Sigmoid colon (tissue), 7 donors: Measurements from ENCODE around the gene ZNF583. TPM values are rescaled to one million over a fixed set of nuclear protein-coding genes. Genes with fewer than 3 reads are reported as not detected.
A peak's percentile ranks its signal among the peaks of the same experiment; 100 is the strongest.

ENCODE experiments used
- DNase-seq: peaks from one replicate; pipeline ENCODE4 v3.0.0-alpha.2; 2019
- H3K27ac ChIP-seq, 4 donors: fragments of 200-600 bp; sonication (generic); one replicate each; pipeline ENCODE4 v1.5.1; 2016 to 2019; ENCODE audit warnings: mild to moderate bottlenecking in 1 of 4
- H3K27me3 ChIP-seq, 3 donors: fragments of 200-600 bp; sonication (generic); one replicate each; pipeline ENCODE4 v1.5.1; 2019; ENCODE audit warnings: mild to moderate bottlenecking in 1 of 3
- H3K36me3 ChIP-seq, 4 donors: fragments of 200-600 bp; sonication (generic); one replicate each; pipeline ENCODE4 v1.5.1; 2016 to 2019
- H3K4me1 ChIP-seq, 4 donors: fragments of 200-600 bp; sonication (generic); one replicate each; pipeline ENCODE4 v1.5.1; 2017 to 2019
- H3K4me3 ChIP-seq, 4 donors: fragments of 200-600 bp; sonication (generic); one replicate each; pipeline ENCODE4 v1.5.1; 2017 to 2019; ENCODE audit warnings: mild to moderate bottlenecking in 2 of 4, moderate library complexity in 1 of 4
- H3K9me3 ChIP-seq, 4 donors: fragments of 200-600 bp in 3 of 4; sonication (generic) in 3 of 4; one replicate each; pipeline versions ENCODE4 v1.5.1 to v1.6.1; 2013 to 2019
- EP300 ChIP-seq, 4 donors: sonication (generic); formaldehyde crosslinking; IDR thresholded peaks; one replicate each; pipeline ENCODE4 v1.6.1; 2017; ENCODE audit warnings: antibody characterized with exemption in 4 of 4
- POLR2A ChIP-seq, 2 donors: fragments of 450-650 bp; IDR thresholded peaks; one replicate each; pipeline ENCODE4 v1.6.1; 2016; ENCODE audit warnings: antibody characterized with exemption in 2 of 2, mild to moderate bottlenecking in 2 of 2, moderate library complexity in 2 of 2
- POLR2AphosphoS5 ChIP-seq, 4 donors: sonication (generic); formaldehyde crosslinking; IDR thresholded peaks; one replicate each; pipeline ENCODE4 v1.6.1; 2017; ENCODE audit warnings: antibody characterized with exemption in 4 of 4
- WGBS, 2 donors: extraction: QIAGEN DNeasy Blood & Tissue Kit; methylation state at CpG; one replicate each; pipeline ENCODE4 v1.1.7; 2013; 5-methylcytosine and 5-hydroxymethylcytosine counted together
- intact Hi-C: fragments of 100-400 bp; cut with DNase I; formaldehyde crosslinking; loops from one replicate; pipeline ENCODE4 v1.15.1; 2023
- polyA plus RNA-seq, 3 donors: library from polyadenylated mRNA; stranded (reverse); fragments of 200-250 nt; gene quantifications; one replicate each; pipeline ENCODE4 v1.2.3, GENCODE V29; 2013
- total RNA-seq, 4 donors: library from RNA; depleted of rRNA; stranded (reverse); fragments of >200 nt; gene quantifications; one replicate each; pipeline ENCODE4 v1.1.0, GENCODE V29; 2016
- TF ChIP-seq, protein P1 (sequence below), 4 experiments: fragments of 450-650 bp in 3 of 4; fragments of 200-600 bp in 1 of 4; IDR thresholded peaks; one replicate each; pipeline ENCODE4 v1.5.1; 2016 to 2019; ENCODE audit warnings: antibody characterized with exemption in 4 of 4, mild to moderate bottlenecking in 3 of 4, moderate library complexity in 2 of 4
- donor health status: healthy with polysubstance abuse.
- donor health status: Bipolar disorder and iron deficiency.
- donor health status: healthy.

The ZNF583 gene
- total and polyA plus RNA-seq, 7 donors = under 0.01 to 12.7 (median 8.7) TPM

DNA sequence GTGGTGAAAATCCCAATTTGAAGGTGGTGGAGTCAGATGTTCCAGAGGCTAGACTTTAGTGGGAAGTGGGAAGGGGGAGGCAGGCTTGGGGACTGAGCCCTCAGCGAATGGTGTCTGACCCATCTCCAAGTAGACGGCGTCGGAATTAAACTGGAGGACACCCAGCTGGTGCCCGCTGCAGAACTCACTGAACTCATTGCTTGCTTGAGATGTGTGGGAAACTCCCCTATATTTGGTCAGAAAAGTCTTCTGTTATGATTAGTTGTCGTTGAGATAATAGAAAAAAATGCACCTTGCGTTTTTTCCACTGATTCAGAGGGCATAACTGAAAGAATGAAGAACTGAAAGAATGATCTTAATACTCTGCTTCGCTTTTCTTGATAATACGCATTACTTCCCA is 871 bp upstream of the ZNF583 start:
- intact Hi-C loops = loop anchor here (5.0 kb wide), 2 partner anchors 74 to 164 kb away; partner anchors contain the start of genes ZNF470 and ZNF667
- Histone ChIP-seq H3K4me3 (peak overlapping the region; percentile 61 to 79 (median 73)), H3K27ac (peak overlapping the region; percentile 89 to 96 (median 94)), H3K36me3 (peaks cover 9 to 28% (median 17%) of the 10 kb centered on the region in 4 donors), H3K27me3 (no peaks in the 10 kb centered on the region), H3K4me1 (peaks cover 0 to 17% (median 15%) of the 10 kb centered on the region in 4 donors), H3K9me3 (peaks cover 0 to 12% (median 8%) of the 10 kb centered on the region in 4 donors)
- DNase-seq = no peak
- TF ChIP-seq EP300 (IDR thresholded peaks at IDR 0.05) = no peak
- TF ChIP-seq POLR2AphosphoS5 (IDR thresholded peaks at IDR 0.05) = no peak
- no peak for TF ChIP-seq POLR2A (IDR thresholded peaks at IDR 0.05)
- TF ChIP-seq, protein P1, sequence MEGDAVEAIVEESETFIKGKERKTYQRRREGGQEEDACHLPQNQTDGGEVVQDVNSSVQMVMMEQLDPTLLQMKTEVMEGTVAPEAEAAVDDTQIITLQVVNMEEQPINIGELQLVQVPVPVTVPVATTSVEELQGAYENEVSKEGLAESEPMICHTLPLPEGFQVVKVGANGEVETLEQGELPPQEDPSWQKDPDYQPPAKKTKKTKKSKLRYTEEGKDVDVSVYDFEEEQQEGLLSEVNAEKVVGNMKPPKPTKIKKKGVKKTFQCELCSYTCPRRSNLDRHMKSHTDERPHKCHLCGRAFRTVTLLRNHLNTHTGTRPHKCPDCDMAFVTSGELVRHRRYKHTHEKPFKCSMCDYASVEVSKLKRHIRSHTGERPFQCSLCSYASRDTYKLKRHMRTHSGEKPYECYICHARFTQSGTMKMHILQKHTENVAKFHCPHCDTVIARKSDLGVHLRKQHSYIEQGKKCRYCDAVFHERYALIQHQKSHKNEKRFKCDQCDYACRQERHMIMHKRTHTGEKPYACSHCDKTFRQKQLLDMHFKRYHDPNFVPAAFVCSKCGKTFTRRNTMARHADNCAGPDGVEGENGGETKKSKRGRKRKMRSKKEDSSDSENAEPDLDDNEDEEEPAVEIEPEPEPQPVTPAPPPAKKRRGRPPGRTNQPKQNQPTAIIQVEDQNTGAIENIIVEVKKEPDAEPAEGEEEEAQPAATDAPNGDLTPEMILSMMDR (IDR thresholded peaks at IDR 0.05) = no peak
- WGBS, 2 donors = 21 to 46% methylated on average over 9 of the region's 9 CpGs

DNA sequence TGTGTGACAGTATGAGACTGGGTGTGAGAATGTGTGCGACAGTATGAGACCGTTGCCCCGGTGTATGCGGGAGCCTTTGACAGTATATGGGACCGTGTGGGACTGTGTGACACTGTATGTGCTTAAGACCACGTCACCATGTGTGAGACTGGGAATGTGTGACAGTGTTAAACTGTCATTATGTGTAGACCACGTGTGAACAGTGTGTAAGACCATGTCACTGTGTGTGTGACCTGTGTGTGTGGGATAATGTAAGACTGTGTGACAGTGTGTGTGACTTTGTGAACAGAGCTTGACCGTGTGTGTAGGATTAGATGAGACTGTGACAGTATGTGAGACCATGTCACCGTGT is 549 bp downstream of the ZNF583 start:
- intact Hi-C loops = loop anchor here (1.0 to 5.0 kb wide), 3 partner anchors 11 to 163 kb away; partner anchors contain the start of genes ZNF470, ZNF582 and ZNF667

DNA sequence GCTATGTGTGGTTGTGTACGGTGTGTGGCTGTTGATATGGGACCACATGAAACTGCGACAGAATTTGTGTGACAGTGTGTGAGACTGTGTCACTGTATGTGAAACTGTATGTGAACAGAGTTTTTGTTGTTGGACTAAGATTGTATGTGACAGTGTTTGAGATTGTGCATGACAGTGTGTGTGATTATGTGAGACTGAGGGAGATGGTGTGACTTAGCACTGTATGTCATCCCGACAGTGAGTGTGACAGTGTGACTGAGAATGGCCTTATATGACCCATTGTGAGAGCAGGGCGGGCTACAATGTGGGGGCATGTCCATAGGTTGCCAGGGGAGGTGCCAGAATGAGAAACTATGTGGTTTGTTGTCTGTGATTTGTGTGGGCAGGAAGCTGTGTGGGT is 930 bp downstream of the ZNF583 start:
- Histone ChIP-seq H3K36me3 (peaks cover 10 to 36% (median 32%) of the 10 kb centered on the region in 4 donors), H3K27me3 (no peaks in the 10 kb centered on the region), H3K9me3 (peaks cover 0 to 13% (median 11%) of the 10 kb centered on the region in 4 donors), H3K27ac (no peak overlapping the region), H3K4me3 (peak overlapping the region in 1 of 4 donors; percentile 79), H3K4me1 (peaks cover 0 to 17% (median 15%) of the 10 kb centered on the region in 4 donors)
- intact Hi-C loops = no loop called here
- DNase-seq = no peak
- TF ChIP-seq POLR2AphosphoS5 (IDR thresholded peaks at IDR 0.05) (no peak), EP300 (IDR thresholded peaks at IDR 0.05) (no peak), POLR2A (IDR thresholded peaks at IDR 0.05) (no peak)
- TF ChIP-seq, protein P1 (IDR thresholded peaks at IDR 0.05) = no peak
- 93 to 96% methylated on average over 4 of the region's 4 CpGs for WGBS, 2 donors

More for the DNA sequence above, 549 bp downstream of the ZNF583 start:
- H3K4me3 ChIP-seq = peak overlapping the region; percentile 61 to 79 (median 73)
- WGBS, 2 donors = 63 to 76% methylated on average over 9 of the region's 9 CpGs
- DNase-seq = no peak
- TF ChIP-seq EP300 (IDR thresholded peaks at IDR 0.05) = no peak
- TF ChIP-seq POLR2AphosphoS5 (IDR thresholded peaks at IDR 0.05) = no peak
- TF ChIP-seq, protein P1 (IDR thresholded peaks at IDR 0.05) = no peak
- no peak for TF ChIP-seq POLR2A (IDR thresholded peaks at IDR 0.05)
- peaks cover 0 to 17% (median 15%) of the 10 kb centered on the region in 4 donors for H3K4me1 ChIP-seq
- no peaks in the 10 kb centered on the region for H3K27me3 ChIP-seq
- H3K36me3 ChIP-seq = peaks cover 10 to 33% (median 29%) of the 10 kb centered on the region in 4 donors
- H3K27ac ChIP-seq = peak overlapping the region in 3 of 4 donors; percentile 89 to 96 (median 93)
- peaks cover 0 to 13% (median 10%) of the 10 kb centered on the region in 4 donors for H3K9me3 ChIP-seq

DNA sequence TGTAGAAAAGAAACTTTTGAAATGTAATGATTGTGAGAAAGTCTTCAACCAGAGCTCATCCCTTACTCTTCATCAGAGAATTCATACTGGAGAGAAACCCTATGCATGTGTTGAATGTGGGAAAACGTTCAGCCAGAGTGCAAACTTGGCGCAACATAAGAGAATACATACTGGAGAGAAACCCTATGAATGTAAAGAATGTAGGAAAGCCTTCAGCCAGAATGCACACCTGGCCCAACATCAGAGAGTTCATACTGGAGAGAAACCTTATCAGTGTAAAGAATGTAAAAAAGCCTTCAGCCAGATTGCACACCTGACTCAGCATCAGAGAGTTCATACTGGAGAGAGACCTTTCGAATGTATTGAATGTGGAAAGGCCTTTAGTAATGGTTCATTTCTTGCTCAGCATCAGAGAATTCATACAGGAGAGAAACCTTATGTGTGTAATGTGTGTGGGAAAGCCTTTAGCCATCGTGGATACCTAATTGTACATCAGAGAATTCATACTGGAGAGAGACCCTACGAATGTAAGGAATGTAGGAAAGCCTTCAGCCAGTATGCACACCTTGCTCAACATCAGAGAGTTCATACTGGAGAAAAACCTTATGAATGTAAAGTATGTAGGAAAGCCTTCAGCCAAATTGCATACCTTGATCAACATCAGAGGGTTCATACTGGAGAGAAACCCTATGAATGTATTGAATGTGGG is 19.3 kb downstream of the ZNF583 start:
- intact Hi-C loops = no loop called here
- WGBS, 2 donors = 93% methylated on average over 5 of the region's 5 CpGs
- peaks cover 49 to 97% (median 77%) of the 10 kb centered on the region in 4 donors for H3K9me3 ChIP-seq

More for the DNA sequence above, 19.3 kb downstream of the ZNF583 start:
- H3K27me3 ChIP-seq = no peaks in the 10 kb centered on the region
- TF ChIP-seq EP300 (IDR thresholded peaks at IDR 0.05) = no peak
- TF ChIP-seq POLR2AphosphoS5 (IDR thresholded peaks at IDR 0.05) = no peak
- TF ChIP-seq, protein P1 (IDR thresholded peaks at IDR 0.05) = no peak
- no peak for TF ChIP-seq POLR2A (IDR thresholded peaks at IDR 0.05)
- H3K36me3 ChIP-seq = peaks cover 21 to 54% (median 35%) of the 10 kb centered on the region in 4 donors
- H3K4me3 ChIP-seq = no peak overlapping the region
- H3K27ac ChIP-seq = no peak overlapping the region
- DNase-seq = no peak
- no peaks in the 10 kb centered on the region for H3K4me1 ChIP-seq
